Astrocyte (in vitro differentiated cells and primary cell): ENCODE results near the gene KRT37. TPM values are rescaled to one million over a fixed set of nuclear protein-coding genes. Genes with fewer than 3 reads are reported as not detected.

Source experiments
- DNase-seq: peaks from one replicate; pipeline ENCODE4 v3.0.0-alpha.2; 2010; ENCODE audit warnings: low read depth
- FAIRE-seq: peaks from 2 replicates; lab custom pipeline; 2011; peaks lifted over from hg19 to GRCh38; lab: Jason Lieb, UNC
- H2AFZ ChIP-seq: 2 replicates; pipeline ENCODE4 v1.6.0; 2012; ENCODE audit warnings: low read depth, low read length, inconsistent platforms
- H3K27ac ChIP-seq: 2 replicates; pipeline ENCODE4 v1.5.1; 2011; ENCODE audit warnings: low read depth, low read length, inconsistent platforms
- H3K27me3 ChIP-seq: 2 replicates; pipeline ENCODE4 v1.6.0; 2011; ENCODE audit warnings: low read length, inconsistent platforms; ENCODE audit not compliant: insufficient read depth
- H3K36me3 ChIP-seq: 2 replicates; pipeline ENCODE4 v1.5.1; 2011; ENCODE audit warnings: low read length, inconsistent platforms; ENCODE audit not compliant: insufficient read depth
- H3K4me1 ChIP-seq: 2 replicates; pipeline ENCODE4 v1.5.1; 2011; ENCODE audit warnings: low read length, inconsistent platforms; ENCODE audit not compliant: insufficient read depth
- H3K4me2 ChIP-seq: 2 replicates; pipeline ENCODE4 v1.6.0; 2012; ENCODE audit warnings: low read length, inconsistent platforms
- H3K4me3 ChIP-seq: 2 replicates; pipeline ENCODE4 v1.5.1; 2011; ENCODE audit warnings: low read depth, mild to moderate bottlenecking, low read length, inconsistent platforms; ENCODE audit not compliant: insufficient read depth
- H3K79me2 ChIP-seq: 2 replicates; pipeline ENCODE4 v1.6.0; 2012; ENCODE audit warnings: mild to moderate bottlenecking, low read length, inconsistent platforms; ENCODE audit not compliant: insufficient read depth
- H3K9ac ChIP-seq: 2 replicates; pipeline ENCODE4 v1.6.0; 2012; ENCODE audit warnings: mild to moderate bottlenecking, low read length, inconsistent platforms
- H3K9me3 ChIP-seq: 2 replicates; pipeline ENCODE4 v1.5.1; 2012; ENCODE audit warnings: low read depth, mild to moderate bottlenecking, low read length, inconsistent platforms; ENCODE audit not compliant: insufficient read depth
- H4K20me1 ChIP-seq: 2 replicates; pipeline ENCODE4 v1.6.0; 2012; ENCODE audit warnings: low read length, inconsistent platforms; ENCODE audit not compliant: insufficient read depth
- H3K27ac Mint-ChIP-seq: one replicate; pipeline ENCODE4 v1.8.0; 2021; ENCODE audit warnings: mild to moderate bottlenecking, mixed read lengths; ENCODE audit not compliant: unreplicated experiment
- H3K27me3 Mint-ChIP-seq: one replicate; pipeline ENCODE4 v1.8.0; 2021; ENCODE audit warnings: low read depth, mixed read lengths; ENCODE audit not compliant: unreplicated experiment
- H3K36me3 Mint-ChIP-seq: one replicate; pipeline ENCODE4 v1.8.0; 2021; ENCODE audit warnings: low read depth, mixed read lengths; ENCODE audit not compliant: unreplicated experiment
- H3K4me1 Mint-ChIP-seq: one replicate; pipeline ENCODE4 v1.8.0; 2021; ENCODE audit warnings: low read depth, mixed read lengths; ENCODE audit not compliant: unreplicated experiment
- H3K4me3 Mint-ChIP-seq: one replicate; pipeline ENCODE4 v1.8.0; 2021; ENCODE audit warnings: mild to moderate bottlenecking, moderate library complexity, mixed read lengths; ENCODE audit not compliant: unreplicated experiment
- H3K9me3 Mint-ChIP-seq: one replicate; pipeline ENCODE4 v1.8.0; 2021; ENCODE audit warnings: mild to moderate bottlenecking, mixed read lengths; ENCODE audit not compliant: unreplicated experiment
- CTCF ChIP-seq: IDR thresholded peaks from 2 replicates; pipeline ENCODE4 v1.5.1; 2011; ENCODE audit warnings: low read depth, mild to moderate bottlenecking, inconsistent platforms, low read length, moderate library complexity; ENCODE audit not compliant: insufficient read depth
- EZH2 ChIP-seq: IDR thresholded peaks from 2 replicates; pipeline ENCODE4 v1.6.1; 2012; ENCODE audit warnings: mild to moderate bottlenecking, low read length, inconsistent platforms; ENCODE audit not compliant: insufficient read depth
- total RNA-seq: library from RNA; stranded (reverse); gene quantifications from 2 replicates; pipeline ENCODE4 v1.2.1, GENCODE V29; 2021

KRT37 gene
- total RNA-seq, 1 donor from 2014 or later = not detected

- H3K36me3 Mint-ChIP-seq = peaks cover 3% of the 10 kb centered on the region
- no peaks in the 10 kb centered on the region for H3K9me3 Mint-ChIP-seq
- no peak overlapping the region for H3K4me3 ChIP-seq
- FAIRE-seq (peak; percentile 54), DNase-seq (peak; percentile 74)
- H3K36me3 ChIP-seq = no peaks in the 10 kb centered on the region
- H3K27ac Mint-ChIP-seq = no peak overlapping the region
- H2AFZ ChIP-seq = no peak overlapping the region
- H3K79me2 ChIP-seq = no peaks in the 10 kb centered on the region
- TF ChIP-seq CTCF (no peak), EZH2 (no peak)
- no peak overlapping the region for H3K4me3 Mint-ChIP-seq
- peak overlapping the region; percentile 3 for H3K4me2 ChIP-seq
- no peaks in the 10 kb centered on the region for H3K9me3 ChIP-seq
- peaks cover 22% of the 10 kb centered on the region for H3K4me1 Mint-ChIP-seq
- no peaks in the 10 kb centered on the region for H4K20me1 ChIP-seq
- no peak overlapping the region for H3K27ac ChIP-seq
- no peak overlapping the region for H3K9ac ChIP-seq
- H3K4me1 ChIP-seq = peaks cover 26% of the 10 kb centered on the region
- H3K27me3 ChIP-seq = no peaks in the 10 kb centered on the region
- H3K27me3 Mint-ChIP-seq = peaks cover 7% of the 10 kb centered on the region
These were observed 3.3 kb downstream of the KRT37 start for GRCh38 chr17:41421116-41421515.

GRCh38 chr17:41420134-41420533 is 4.3 kb downstream of the KRT37 start:
- no peak overlapping the region for H3K9ac ChIP-seq
- no peaks in the 10 kb centered on the region for H3K9me3 ChIP-seq
- H3K9me3 Mint-ChIP-seq = no peaks in the 10 kb centered on the region
- H3K4me2 ChIP-seq = no peak overlapping the region
- H3K36me3 ChIP-seq = no peaks in the 10 kb centered on the region
- no peak overlapping the region for H3K27ac ChIP-seq
- H3K4me3 Mint-ChIP-seq = no peak overlapping the region
- no peaks in the 10 kb centered on the region for H4K20me1 ChIP-seq
- H3K36me3 Mint-ChIP-seq = peaks cover 3% of the 10 kb centered on the region
- TF ChIP-seq CTCF (no peak), EZH2 (no peak)
- H3K4me1 ChIP-seq = peaks cover 31% of the 10 kb centered on the region
- DNase-seq (peak; percentile 31), FAIRE-seq (peak; percentile 62)
- H3K4me1 Mint-ChIP-seq = peaks cover 32% of the 10 kb centered on the region
- no peak overlapping the region for H3K27ac Mint-ChIP-seq
- H3K4me3 ChIP-seq = no peak overlapping the region
- no peaks in the 10 kb centered on the region for H3K79me2 ChIP-seq
- no peak overlapping the region for H2AFZ ChIP-seq
- peaks cover 7% of the 10 kb centered on the region for H3K27me3 Mint-ChIP-seq
- no peaks in the 10 kb centered on the region for H3K27me3 ChIP-seq

GRCh38 chr17:41419716-41420115 is 4.7 kb downstream of the KRT37 start:
- H3K4me1 Mint-ChIP-seq = peaks cover 34% of the 10 kb centered on the region
- Histone ChIP-seq H3K4me3 (no peak overlapping the region), H4K20me1 (no peaks in the 10 kb centered on the region), H3K27me3 (no peaks in the 10 kb centered on the region), H3K79me2 (no peaks in the 10 kb centered on the region), H3K4me2 (no peak overlapping the region), H3K9me3 (no peaks in the 10 kb centered on the region), H3K27ac (no peak overlapping the region), H3K4me1 (peaks cover 31% of the 10 kb centered on the region), H3K9ac (no peak overlapping the region), H2AFZ (no peak overlapping the region), H3K36me3 (no peaks in the 10 kb centered on the region)
- no peaks in the 10 kb centered on the region for H3K9me3 Mint-ChIP-seq
- FAIRE-seq (no peak), DNase-seq (no peak)
- peaks cover 7% of the 10 kb centered on the region for H3K27me3 Mint-ChIP-seq
- no peak for TF ChIP-seq EZH2
- TF ChIP-seq CTCF = no peak
- H3K4me3 Mint-ChIP-seq = no peak overlapping the region
- peaks cover 2% of the 10 kb centered on the region for H3K36me3 Mint-ChIP-seq
- H3K27ac Mint-ChIP-seq = no peak overlapping the region
